A673 (cell line): Measurements from ENCODE around the gene ABCC10. TPM values are rescaled to one million over a fixed set of nuclear protein-coding genes. Genes with fewer than 3 reads are reported as not detected.
"Not testable (repeated sequence)": the region's sequence is repeated elsewhere in the genome, so short reads cannot be mapped to it uniquely, and the experiment has no call there.

Source experiments
- BruUV-seq: library from RNA; stranded (reverse); fragments of 400-500 nt; replicated peaks from 2 replicates; lab custom pipeline; 2021; lab: Mats Ljungman, UMichigan
- CTCF ChIA-PET: fragments of 300-600 bp; sonication (Branson Sonifier 250); formaldehyde crosslinking; loops from one replicate; lab custom pipeline; 2022; ENCODE audit warnings: antibody characterized with exemption; lab: Charles Lee
- POLR2A ChIA-PET: fragments of 300-600 bp; sonication (Branson Sonifier 250); formaldehyde crosslinking; loops from one replicate; lab custom pipeline; 2022; ENCODE audit warnings: antibody characterized with exemption; ENCODE audit not compliant: low non-redundant PET; lab: Charles Lee
- DNase-seq: peaks from one replicate; pipeline ENCODE4 v3.0.0-alpha.2; 2015; ENCODE audit warnings: low spot score
- H3K27ac ChIP-seq: fragments of 200-600 bp; sonication (generic); 2 replicates; pipeline ENCODE4 v1.5.1; 2016; ENCODE audit warnings: mixed run types, low read depth, mild to moderate bottlenecking, mixed read lengths, antibody characterized with exemption, low read length; ENCODE audit not compliant: poor library complexity, severe bottlenecking
- H3K27me3 ChIP-seq: fragments of 200-600 bp; sonication (generic); replicated peaks from 2 replicates; pipeline ENCODE4 v1.6.1; 2017; ENCODE audit warnings: mixed run types, low read depth, mild to moderate bottlenecking, mixed read lengths, antibody characterized with exemption, low read length; ENCODE audit not compliant: insufficient read depth, poor library complexity
- H3K36me3 ChIP-seq: fragments of 200-600 bp; sonication (generic); 2 replicates; pipeline ENCODE4 v1.6.1; 2016; ENCODE audit warnings: mixed run types, mild to moderate bottlenecking, mixed read lengths, antibody characterized with exemption, low read length; ENCODE audit not compliant: insufficient read depth, poor library complexity, severe bottlenecking
- H3K4me1 ChIP-seq: fragments of 200-600 bp; sonication (generic); 2 replicates; pipeline ENCODE4 v1.6.1; 2017; ENCODE audit warnings: mixed run types, mild to moderate bottlenecking, mixed read lengths, antibody characterized with exemption, low read length; ENCODE audit not compliant: insufficient read depth, poor library complexity, severe bottlenecking
- H3K4me3 ChIP-seq: fragments of 200-600 bp; sonication (generic); 2 replicates; pipeline ENCODE4 v1.5.1; 2016; ENCODE audit warnings: low read depth, mixed run types, mild to moderate bottlenecking, mixed read lengths, low read length; ENCODE audit not compliant: poor library complexity, severe bottlenecking
- H3K9me3 ChIP-seq: fragments of 200-600 bp; sonication (generic); 2 replicates; pipeline ENCODE4 v1.6.1; 2016; ENCODE audit warnings: mixed run types, low read depth, mild to moderate bottlenecking, mixed read lengths, antibody characterized with exemption, low read length; ENCODE audit not compliant: poor library complexity, severe bottlenecking
- EZH2 ChIP-seq: fragments of 200-600 bp; sonication (generic); IDR thresholded peaks from 2 replicates; pipeline ENCODE4 v1.6.1; 2017; ENCODE audit warnings: borderline replicate concordance, low read depth, mild to moderate bottlenecking, mixed read lengths, antibody characterized with exemption, low read length; ENCODE audit not compliant: poor library complexity, severe bottlenecking
- intact Hi-C: fragments of 100-400 bp; cut with micrococcal nuclease; formaldehyde crosslinking; loops from one replicate; pipeline ENCODE4 v1.10.0; 2022; ENCODE audit not compliant: unreplicated experiment
- total RNA-seq: library from RNA; stranded (reverse); gene quantifications from 2 replicates; pipeline ENCODE4 v1.2.3, GENCODE V29; 2021
- TF ChIP-seq, protein P1 (sequence below): fragments of 300-800, 200-600 bp; sonication (generic); conservative IDR thresholded peaks from 2 replicates; pipeline ENCODE4 v1.5.1; 2017; ENCODE audit warnings: low read depth, mild to moderate bottlenecking, antibody characterized with exemption, low read length, moderate library complexity, mixed read lengths

Gene ABCC10
- total RNA-seq, 1 experiment from 2014 or later: 46.4 TPM

DNA sequence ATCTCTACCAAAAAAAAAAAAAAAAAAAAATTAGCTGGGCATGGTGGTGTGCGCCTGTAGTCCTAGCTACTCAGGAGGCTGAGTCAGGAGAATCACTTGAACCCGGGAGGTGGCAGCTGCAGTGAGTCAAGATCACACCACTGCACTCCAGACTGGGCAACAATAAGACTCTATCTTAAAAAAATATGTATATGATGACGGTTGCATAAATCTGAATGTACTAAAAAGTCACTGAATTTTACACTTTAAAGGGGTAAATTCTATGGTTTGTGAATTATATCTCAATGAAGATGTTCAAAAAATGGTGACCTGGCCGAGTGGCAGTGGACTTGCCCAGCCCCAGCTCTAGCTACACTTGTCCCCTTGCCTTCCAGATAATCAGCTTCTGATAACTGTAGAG is 10.4 kb upstream of the ABCC10 start:
- H3K4me3 ChIP-seq: no peak overlapping the region
- DNase-seq: no peak
- H3K27ac ChIP-seq: no peak overlapping the region
- TF ChIP-seq, protein P1, sequence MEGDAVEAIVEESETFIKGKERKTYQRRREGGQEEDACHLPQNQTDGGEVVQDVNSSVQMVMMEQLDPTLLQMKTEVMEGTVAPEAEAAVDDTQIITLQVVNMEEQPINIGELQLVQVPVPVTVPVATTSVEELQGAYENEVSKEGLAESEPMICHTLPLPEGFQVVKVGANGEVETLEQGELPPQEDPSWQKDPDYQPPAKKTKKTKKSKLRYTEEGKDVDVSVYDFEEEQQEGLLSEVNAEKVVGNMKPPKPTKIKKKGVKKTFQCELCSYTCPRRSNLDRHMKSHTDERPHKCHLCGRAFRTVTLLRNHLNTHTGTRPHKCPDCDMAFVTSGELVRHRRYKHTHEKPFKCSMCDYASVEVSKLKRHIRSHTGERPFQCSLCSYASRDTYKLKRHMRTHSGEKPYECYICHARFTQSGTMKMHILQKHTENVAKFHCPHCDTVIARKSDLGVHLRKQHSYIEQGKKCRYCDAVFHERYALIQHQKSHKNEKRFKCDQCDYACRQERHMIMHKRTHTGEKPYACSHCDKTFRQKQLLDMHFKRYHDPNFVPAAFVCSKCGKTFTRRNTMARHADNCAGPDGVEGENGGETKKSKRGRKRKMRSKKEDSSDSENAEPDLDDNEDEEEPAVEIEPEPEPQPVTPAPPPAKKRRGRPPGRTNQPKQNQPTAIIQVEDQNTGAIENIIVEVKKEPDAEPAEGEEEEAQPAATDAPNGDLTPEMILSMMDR: no peak
- TF ChIP-seq EZH2: no peak
- H3K27me3 ChIP-seq: no peaks in the 10 kb centered on the region
- CTCF ChIA-PET: no interaction called here
- no peaks in the 10 kb centered on the region for H3K4me1 ChIP-seq
- no peaks in the 10 kb centered on the region for H3K9me3 ChIP-seq
- no peaks in the 10 kb centered on the region for H3K36me3 ChIP-seq
- POLR2A ChIA-PET: no interaction called here
- BruUV-seq: no TSS peak
- intact Hi-C loops: no loop called here

DNA sequence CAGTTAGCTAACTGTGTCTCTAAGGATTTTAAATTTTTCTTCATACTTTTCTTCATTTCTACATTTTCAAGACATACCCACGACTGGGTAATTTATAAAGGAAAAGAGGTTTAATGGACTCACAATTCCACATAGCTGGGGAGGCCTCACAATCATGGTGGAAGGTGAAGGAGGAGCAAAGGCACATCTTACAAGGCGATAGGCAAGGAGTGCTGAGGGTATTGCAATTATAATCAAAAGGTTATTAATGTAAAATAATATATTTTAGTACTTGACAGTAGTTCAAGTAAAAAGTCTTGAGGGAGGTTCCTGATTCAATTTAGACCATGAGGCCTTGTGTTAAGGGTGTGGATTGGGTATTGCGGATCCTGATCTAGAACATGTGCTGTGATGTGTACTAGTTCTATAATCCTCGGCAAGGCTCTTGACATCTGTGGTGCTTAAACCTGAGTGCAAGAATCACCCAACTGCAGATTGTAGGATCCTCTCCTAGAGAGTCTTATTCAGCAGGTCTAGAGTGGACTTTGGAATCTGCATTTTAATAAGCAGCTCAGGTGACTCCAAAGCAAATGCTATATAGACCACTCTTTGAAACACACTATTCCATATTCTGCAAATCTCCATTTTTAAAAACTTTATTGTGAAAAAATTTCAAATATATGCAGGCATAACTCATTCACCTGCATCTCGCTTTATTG is 7.2 kb upstream of the ABCC10 start:
- no peak for DNase-seq
- ChIA-PET CTCF (no interaction called here), POLR2A (no interaction called here)
- Histone ChIP-seq H3K36me3 (no peaks in the 10 kb centered on the region), H3K9me3 (no peaks in the 10 kb centered on the region), H3K4me1 (no peaks in the 10 kb centered on the region), H3K27ac (no peak overlapping the region), H3K4me3 (no peak overlapping the region), H3K27me3 (no peaks in the 10 kb centered on the region)
- no TSS peak for BruUV-seq
- intact Hi-C loops: no loop called here
- TF ChIP-seq, protein P1: no peak

DNA sequence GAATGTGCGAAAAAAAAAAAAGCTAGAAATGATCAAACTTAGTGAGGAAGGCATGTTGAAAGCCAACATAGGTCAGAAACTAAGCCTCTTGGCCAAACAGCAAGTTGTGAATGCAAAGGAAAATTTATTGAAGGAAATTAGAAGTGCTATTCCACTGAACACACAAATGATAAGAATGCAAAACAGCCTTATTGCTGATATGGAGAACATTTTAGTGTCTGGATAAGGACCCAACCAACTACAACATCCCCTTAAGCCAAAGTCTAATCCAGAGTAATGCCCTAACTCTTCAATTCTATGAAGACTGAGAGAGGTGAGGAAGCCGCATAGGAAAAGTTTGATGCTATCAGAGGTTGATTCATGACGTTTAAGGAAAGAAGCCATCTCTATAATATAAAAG is 5.5 kb upstream of the ABCC10 start:
- H3K4me1 ChIP-seq: no peaks in the 10 kb centered on the region
- H3K27me3 ChIP-seq: no peaks in the 10 kb centered on the region
- H3K27ac ChIP-seq: no peak overlapping the region
- POLR2A ChIA-PET: interaction anchor here (0.7 kb wide), 1 partner anchor 591 kb away, joined by 14 read pairs; no protein-coding TSS in a partner anchor
- intact Hi-C loops: no loop called here
- no peaks in the 10 kb centered on the region for H3K36me3 ChIP-seq
- BruUV-seq: no TSS peak
- DNase-seq: no peak
- H3K9me3 ChIP-seq: no peaks in the 10 kb centered on the region
- no peak overlapping the region for H3K4me3 ChIP-seq
- TF ChIP-seq, protein P1: no peak
- TF ChIP-seq EZH2: no peak
- CTCF ChIA-PET: no interaction called here

DNA sequence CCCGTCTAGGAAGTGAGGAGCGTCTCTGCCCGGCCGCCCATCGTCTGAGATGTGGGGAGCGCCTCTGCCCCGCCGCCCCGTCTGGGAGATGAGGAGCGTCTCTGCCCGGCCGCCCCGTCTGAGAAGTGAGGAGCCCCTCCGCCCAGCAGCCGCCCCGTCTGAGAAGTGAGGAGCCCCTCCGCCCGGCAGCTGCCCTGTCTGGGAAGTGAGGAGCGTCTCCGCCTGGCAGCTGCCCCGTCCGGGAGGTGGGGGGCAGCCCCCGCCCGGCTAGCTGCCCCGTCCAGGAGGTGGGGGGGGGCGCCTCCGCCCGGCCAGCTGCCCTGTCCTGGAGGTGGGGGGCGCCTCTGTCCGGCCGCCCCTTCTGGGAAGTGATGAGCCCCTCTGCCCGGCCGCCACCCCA is 2.3 kb upstream of the ABCC10 start:
- intact Hi-C loops, CTCF ChIA-PET, POLR2A ChIA-PET, H3K27me3 ChIP-seq, H3K9me3 ChIP-seq, H3K36me3 ChIP-seq, BruUV-seq, H3K4me3 ChIP-seq, H3K27ac ChIP-seq, H3K4me1 ChIP-seq, DNase-seq: not testable (repeated sequence)
